ENCODE measurements around the gene NUDT1.

GRCh38 chr7:2296832-2297231 is 54.8 kb downstream of the NUDT1 start:
- TF ChIP-seq CTCF (IDR thresholded peaks at IDR 0.05; ENCODE audit: insufficient read depth, low read length, poor library complexity, severe bottlenecking), result no peak
- TF ChIP-seq EZH2phosphoT487 (conservative IDR thresholded peaks at IDR 0.05; ENCODE audit: low read length), result no peak

Measured in SU-DHL-6 (cell line).